Measurements from ENCODE around the gene AHCYL2.

The AHCYL2 gene

GRCh38 chr7:129332254-129333035 is 107.6 kb downstream of the AHCYL2 start:
- H3K27me3 ChIP-seq (ENCODE audit: control insufficient read depth, insufficient read depth, low read length), result no peaks in the 10 kb centered on the region
- H3K27ac ChIP-seq, result no peak overlapping the region
- peaks cover 7% of the 10 kb centered on the region for H3K79me2 ChIP-seq
- no peak for TF ChIP-seq CTCF (IDR thresholded peaks at IDR 0.05)
- H2AFZ ChIP-seq, result no peak overlapping the region
- H3K9ac ChIP-seq, result no peak overlapping the region
- no peak overlapping the region for H3K4me2 ChIP-seq (ENCODE audit: low read length)
- no peak overlapping the region for H3K4me3 ChIP-seq (ENCODE audit: low read depth, low read length)
- H3K36me3 ChIP-seq (ENCODE audit: control insufficient read depth, insufficient read depth, low read length), result no peaks in the 10 kb centered on the region
- H3K9me3 ChIP-seq (ENCODE audit: control insufficient read depth, low read length), result no peaks in the 10 kb centered on the region
- H3K4me1 ChIP-seq, result no peaks in the 10 kb centered on the region

GRCh38 chr7:129334473-129334872 is 109.6 kb downstream of the AHCYL2 start:
- H3K4me3 ChIP-seq (ENCODE audit: low read depth, low read length), result no peak overlapping the region
- H2AFZ ChIP-seq, result no peak overlapping the region
- no peak overlapping the region for H3K27ac ChIP-seq
- H3K9ac ChIP-seq, result no peak overlapping the region
- H3K4me1 ChIP-seq, result no peaks in the 10 kb centered on the region
- no peaks in the 10 kb centered on the region for H3K27me3 ChIP-seq (ENCODE audit: control insufficient read depth, insufficient read depth, low read length)
- no peak for TF ChIP-seq CTCF (IDR thresholded peaks at IDR 0.05)
- no peaks in the 10 kb centered on the region for H3K36me3 ChIP-seq (ENCODE audit: control insufficient read depth, insufficient read depth, low read length)
- H3K79me2 ChIP-seq, result peaks cover 2% of the 10 kb centered on the region
- no peaks in the 10 kb centered on the region for H3K9me3 ChIP-seq (ENCODE audit: control insufficient read depth, low read length)
- no peak overlapping the region for H3K4me2 ChIP-seq (ENCODE audit: low read length)

- no peak overlapping the region for H2AFZ ChIP-seq
- H3K4me2 ChIP-seq (ENCODE audit: low read length), result no peak overlapping the region
- no peak overlapping the region for H3K9ac ChIP-seq
- H3K27me3 ChIP-seq (ENCODE audit: control insufficient read depth, insufficient read depth, low read length), result no peaks in the 10 kb centered on the region
- peaks cover 2% of the 10 kb centered on the region for H3K79me2 ChIP-seq
- no peak for TF ChIP-seq CTCF (IDR thresholded peaks at IDR 0.05)
- H3K9me3 ChIP-seq (ENCODE audit: control insufficient read depth, low read length), result no peaks in the 10 kb centered on the region
- H3K4me1 ChIP-seq, result no peaks in the 10 kb centered on the region
- no peak overlapping the region for H3K4me3 ChIP-seq (ENCODE audit: low read depth, low read length)
- no peak overlapping the region for H3K27ac ChIP-seq
- no peaks in the 10 kb centered on the region for H3K36me3 ChIP-seq (ENCODE audit: control insufficient read depth, insufficient read depth, low read length)
Measured at GRCh38 chr7:129338450-129338849, 113.6 kb downstream of the AHCYL2 start.

- Histone ChIP-seq H3K4me3 (ENCODE audit: low read depth, low read length) (no peak overlapping the region), H3K9ac (no peak overlapping the region), H3K36me3 (ENCODE audit: control insufficient read depth, insufficient read depth, low read length) (no peaks in the 10 kb centered on the region), H3K9me3 (ENCODE audit: control insufficient read depth, low read length) (no peaks in the 10 kb centered on the region), H3K27ac (no peak overlapping the region), H2AFZ (no peak overlapping the region), H3K4me2 (ENCODE audit: low read length) (no peak overlapping the region), H3K79me2 (no peaks in the 10 kb centered on the region), H3K27me3 (ENCODE audit: control insufficient read depth, insufficient read depth, low read length) (no peaks in the 10 kb centered on the region), H3K4me1 (no peaks in the 10 kb centered on the region)
- TF ChIP-seq CTCF (IDR thresholded peaks at IDR 0.05), result no peak
Measured at GRCh38 chr7:129341212-129341611, 116.4 kb downstream of the AHCYL2 start.
